AML-193 (cell line): Measurements from ENCODE around the gene ECSCR.
A peak's percentile ranks its signal among the peaks of the same experiment; 100 is the strongest.
"Not testable (repeated sequence)": the region's sequence is repeated elsewhere in the genome, so short reads cannot be mapped to it uniquely, and the experiment has no call there.

Experiments
- DNase-seq, 2 experiments: peaks; one replicate each; lab custom pipeline; 2025; lab: John Stamatoyannopoulos, UW

The ECSCR gene

DNA sequence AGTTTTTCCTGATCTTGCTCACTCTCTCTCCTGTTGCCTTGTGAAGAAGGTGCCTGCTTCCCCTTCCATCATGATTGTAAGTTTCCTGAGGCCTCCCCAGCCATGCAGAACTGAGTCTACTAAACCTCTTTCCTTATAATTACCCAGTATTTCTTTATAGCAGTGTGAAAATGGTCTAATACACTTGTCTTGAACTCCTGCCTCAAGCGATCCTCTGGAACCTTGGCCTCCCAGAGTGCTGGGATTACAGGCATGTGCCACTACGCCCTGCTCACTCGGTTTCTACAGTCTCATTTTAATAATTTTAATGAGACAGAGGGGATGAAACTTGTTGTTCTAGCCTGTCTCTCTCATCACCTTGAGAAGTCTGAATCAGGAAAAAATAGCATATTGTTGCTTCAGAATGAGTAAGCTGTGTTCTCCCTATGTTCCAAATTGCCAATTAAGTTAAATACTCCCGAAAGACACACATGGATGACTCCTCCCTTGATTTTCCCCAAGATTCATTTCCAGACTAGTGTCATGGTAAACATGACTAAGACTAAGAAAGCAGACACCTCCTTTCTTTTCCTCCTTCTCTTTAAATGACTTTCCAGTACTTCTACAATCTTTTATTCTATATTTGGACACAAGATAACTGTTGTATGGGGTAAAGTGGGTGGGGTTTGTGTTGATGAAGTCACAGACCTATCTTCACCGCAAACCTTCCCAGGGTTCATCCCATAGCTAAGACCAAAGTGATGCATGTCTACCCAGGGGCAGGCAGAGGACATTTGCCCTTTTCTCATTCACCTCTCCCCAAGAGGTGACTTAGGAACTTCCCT, 15.4 kb downstream of the ECSCR start:
- no peak for DNase-seq

DNA sequence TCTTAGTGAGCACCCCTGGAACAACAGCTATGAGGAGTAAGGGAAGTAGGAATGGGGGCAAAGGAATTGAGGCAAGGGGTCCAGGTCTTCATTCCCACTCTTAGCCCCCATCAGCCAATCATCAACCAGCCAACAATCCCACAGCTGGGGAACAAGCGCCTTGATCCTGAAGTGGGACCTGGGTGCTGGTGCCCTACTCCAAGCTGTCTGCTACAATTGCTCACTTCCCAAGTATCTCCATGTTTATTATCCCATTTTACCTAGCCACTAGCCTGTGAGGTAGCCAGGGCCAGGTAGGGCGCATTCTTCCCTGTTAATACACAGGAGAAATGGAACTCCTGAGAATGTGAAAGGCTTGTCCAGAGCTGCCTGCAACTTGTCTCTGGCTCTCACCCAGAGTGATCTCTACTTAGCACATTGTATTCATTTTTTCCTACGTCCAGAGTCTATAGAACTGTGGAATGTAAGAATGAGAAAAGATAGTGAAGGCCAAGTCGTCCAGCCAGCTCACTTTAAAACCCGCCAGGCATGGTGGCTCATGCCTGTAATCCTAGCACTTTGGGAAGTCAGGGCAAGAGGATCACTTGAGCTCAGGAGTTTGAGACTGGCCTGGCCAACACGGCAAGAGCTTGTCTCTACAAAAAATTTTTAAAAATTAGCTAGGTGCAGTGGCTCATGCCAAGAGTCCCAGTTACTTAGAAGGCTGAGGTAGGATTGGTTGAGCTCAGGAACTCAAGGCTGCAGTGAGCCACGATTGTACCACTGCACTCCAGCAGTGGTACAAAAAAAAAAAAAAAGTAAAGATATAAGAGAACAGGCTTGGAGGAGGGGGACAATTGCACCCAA, 17.0 kb downstream of the ECSCR start:
- no peak for DNase-seq

DNA sequence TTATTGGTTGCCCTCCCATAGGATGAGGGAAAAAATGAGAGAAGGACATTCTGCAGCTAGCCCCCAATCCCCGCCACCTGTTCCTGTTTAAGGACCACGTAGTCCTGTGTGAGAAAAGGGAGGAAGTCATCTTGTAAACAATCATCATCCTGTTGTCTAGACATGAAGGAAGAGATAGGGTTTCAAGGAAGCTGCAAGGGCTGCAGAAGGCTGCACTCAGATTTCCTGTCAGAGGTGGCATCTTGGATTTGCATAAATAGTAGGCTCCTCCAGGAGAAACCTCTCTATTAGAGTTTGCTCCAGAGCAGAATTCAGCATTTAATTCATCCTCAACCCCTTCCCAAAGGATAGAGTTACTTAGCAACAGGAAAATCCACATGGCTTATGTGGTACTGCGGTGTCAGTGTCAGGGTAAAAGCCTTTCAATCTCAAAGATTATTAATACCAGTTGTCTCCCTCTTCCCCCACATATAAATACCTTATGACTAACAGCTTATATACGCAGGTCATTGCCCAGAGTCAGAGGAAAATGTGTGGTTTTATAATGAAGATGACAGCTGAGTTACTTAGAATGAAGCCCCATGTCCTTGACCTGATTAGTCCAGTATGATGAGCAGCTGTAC, 18.6 kb downstream of the ECSCR start:
- no peak for DNase-seq

DNA sequence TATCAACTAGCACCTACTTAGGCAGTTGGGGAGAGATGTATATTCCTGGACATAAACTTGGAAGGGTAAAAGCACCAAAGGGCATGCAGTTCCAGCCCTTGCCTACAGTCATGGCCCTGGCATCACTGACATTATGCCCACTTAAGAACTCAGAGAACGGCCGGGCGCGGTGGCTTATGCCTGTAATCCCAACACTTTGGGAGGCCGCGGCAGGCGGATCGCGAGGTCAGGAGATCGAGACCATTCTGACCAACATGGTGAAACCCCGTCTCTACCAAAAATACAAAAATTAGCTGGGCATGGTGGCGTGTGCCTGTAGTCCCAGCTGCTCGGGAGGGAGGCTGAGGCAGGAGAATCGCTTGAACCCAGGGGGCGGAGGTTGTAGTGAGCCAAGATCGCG, 22.1 kb downstream of the ECSCR start:
- not testable (repeated sequence) for DNase-seq

DNA sequence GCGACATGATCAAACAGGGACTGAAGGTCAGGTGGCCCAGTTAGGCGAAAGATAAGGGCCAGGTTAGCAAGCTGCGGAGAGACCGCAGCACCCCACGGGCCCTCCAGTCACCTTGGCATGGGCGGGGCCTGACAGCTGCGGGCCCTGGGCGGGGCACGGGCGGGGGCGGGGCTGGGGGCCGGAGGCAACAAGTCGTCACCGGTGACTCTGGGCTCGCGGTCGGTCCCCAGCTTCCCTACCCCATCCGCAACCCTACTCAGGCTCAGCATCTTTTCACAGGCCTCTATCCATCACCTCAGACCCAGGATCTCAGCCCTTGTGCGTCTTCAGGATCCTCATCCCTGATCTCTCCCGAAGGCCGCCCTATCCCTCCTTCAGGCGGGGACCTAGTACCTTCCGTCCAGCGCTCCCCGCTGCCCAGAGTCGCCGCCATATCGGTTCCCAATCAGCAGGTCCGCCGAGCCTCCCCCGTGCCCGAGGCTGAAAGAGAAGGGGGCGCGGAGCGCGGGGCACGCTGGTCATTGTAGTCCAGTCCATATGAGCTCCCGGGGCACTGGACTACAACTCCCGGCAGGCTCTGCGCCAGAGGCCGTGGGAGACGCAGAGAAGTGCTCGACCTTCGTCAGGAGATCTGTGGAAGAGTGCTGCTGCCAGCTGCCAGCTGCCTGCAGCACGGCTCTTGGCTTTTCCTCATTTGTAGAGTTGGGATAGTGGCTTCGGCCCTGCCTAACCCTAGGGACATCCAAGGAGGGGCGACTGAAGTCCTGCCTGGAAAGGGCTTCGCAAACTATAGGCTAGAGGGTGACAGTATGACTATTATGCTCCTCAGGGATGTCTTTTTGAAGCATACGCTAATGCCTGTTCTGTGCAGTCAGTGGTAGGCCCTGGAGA, 23.3 kb downstream of the ECSCR start, which contains the start of gene DNAJC18:
Gene DNAJC18 (minus strand): TSS at position 513 of the 891 bp plus-strand sequence. CDS start 80 bp downstream, at position 433.
- DNase-seq, result peak; percentile 71 to 73

DNA sequence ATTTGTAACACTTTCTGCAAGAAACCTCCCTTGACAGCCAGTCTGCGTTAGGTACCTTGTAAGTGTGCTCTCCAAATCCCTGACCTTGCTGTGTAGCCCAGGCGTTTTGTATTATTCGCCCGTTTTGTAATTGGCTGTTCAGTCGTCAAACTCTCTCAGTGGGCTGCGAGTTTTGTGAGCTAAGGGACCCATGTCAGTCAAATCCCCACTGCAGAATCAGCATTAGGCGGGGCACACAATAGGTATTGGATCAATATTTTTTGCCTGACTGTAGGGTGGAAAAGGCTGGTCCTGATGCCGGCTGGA, 23.9 kb downstream of the ECSCR start:
- no peak for DNase-seq

DNA sequence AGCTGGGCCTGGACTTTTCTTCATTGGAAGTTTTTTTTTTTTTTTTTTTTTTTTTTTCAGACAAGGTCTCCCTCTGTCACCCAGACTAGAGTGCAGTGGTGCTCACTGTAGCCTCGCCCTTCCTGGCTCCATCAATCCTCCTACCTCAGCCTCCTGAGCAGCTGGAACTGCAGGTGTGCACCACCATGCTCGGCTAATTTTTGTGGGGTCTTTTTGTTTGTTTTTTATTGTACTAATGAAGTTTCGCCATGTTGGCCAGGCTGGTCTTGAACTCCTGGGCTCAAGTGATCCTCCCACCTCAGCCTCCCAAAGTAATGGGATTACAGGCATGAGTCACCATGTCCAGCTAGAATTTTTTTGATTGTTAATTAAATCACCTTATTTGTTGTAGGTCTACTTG, 26.9 kb downstream of the ECSCR start:
- no peak for DNase-seq

DNA sequence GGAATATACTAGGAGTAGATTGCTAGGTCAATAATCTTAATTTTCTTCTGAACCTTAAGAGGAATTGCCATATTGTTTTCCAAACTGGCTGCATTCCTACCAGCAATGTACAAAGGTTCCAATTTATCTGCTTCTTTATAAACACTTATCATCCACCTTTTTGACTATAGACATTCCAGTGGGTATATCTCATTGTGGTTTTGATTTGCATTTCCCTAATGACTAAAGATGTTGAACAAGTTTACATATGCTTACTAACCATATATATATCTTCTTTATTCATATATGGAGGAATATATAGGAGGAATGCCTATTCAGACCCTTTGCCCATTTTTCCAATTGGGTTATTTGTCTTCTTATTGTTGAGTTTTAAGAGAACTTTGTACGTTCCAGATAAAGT, 30.8 kb downstream of the ECSCR start:
- no peak for DNase-seq

DNA sequence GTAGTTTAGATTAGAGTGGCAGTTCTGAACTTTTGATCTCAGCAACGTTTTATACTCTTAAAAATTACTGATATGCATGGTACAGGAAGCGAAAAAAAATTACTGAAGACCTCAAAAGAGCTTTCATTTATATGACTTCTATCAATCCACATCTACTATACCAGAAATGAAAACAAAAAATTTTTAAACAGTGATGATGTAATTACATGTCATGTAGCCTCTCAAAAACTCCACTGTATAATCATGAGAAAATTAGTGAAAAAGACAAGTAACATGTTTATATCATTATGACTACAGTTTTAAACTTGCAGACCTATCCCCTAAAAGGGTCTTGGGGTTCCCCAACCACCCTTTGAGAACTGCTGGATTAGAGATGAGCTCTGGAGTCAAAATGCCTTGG, 32.5 kb downstream of the ECSCR start:
- DNase-seq, result no peak

DNA sequence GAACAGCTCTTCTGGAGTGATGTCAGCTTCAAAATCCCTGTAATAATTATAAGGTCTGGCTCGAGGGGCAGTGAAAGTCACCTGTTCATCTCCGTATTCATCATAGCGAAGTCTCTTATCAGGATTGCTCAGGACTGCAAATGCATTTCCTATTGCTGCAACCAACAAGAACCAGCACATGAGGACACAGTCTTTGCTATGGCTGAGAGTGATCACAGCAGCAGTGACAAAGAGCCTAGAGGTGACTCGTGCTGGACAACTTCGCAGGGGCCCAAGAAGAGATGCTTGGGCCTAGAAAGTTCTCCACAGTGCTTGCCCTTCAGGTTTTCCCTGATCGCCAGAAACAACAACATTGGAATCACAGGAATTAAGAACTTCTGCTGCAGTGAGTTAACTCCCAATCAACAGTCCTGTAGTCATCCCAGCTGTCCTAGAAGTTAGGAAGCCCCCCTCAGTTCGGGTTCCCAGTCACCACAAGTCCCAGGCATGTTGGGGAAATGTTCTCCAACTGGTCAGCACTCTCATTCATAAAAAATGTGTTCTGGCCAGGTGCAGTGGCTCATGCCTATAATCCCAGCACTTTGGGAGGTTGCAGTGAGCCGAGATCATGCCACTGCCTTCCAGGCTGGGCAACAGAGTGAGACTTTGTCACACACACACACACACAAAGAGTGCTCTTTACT, 36.2 kb downstream of the ECSCR start:
- no peak for DNase-seq

DNA sequence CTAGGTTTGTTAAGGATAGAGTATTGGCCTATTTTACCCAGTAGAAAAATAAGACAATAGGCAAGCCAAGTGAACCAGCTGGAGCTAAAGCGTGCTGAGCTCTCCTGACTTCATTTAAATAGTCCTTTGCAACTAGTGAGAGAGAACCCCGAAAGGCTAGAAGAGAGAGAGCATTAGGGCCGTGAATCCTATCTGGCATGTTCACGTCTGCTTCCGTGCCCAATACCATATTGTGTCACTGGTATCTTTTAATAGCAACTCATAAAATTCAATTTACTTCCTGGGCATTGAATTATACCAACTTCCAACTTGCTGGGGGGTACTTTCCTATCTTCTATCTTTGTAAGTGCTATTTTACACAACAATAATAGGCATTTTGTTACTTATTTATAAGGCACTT, 37.0 kb downstream of the ECSCR start:
- no peak for DNase-seq

DNA sequence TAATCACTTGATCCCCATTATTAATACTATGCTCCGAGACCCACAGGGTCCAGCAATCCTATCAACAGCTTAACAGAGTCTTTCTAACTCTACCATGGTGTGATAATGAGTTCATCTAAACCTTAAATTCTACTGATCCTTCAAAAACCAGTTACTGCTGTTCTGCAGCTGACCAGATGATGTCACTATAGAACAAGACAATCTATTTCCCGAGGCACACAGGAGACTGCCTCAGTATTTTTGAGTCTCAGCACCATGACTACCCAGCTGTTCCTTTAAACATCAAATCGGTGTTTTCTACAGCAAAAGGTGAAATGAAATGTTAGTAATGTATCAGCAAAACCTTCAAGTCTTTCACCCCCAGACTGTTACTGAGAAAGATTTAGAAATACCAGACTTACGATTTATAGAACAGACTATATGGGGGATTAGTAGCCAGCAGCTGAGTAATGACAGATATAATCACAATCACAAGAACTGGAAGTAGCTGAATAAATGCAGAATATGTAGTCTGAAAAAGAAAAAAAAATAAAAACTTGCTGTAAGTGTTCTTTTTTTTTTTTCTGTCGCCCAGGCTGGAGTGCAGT, 40.1 kb downstream of the ECSCR start:
- DNase-seq, result peak; percentile 81

DNA sequence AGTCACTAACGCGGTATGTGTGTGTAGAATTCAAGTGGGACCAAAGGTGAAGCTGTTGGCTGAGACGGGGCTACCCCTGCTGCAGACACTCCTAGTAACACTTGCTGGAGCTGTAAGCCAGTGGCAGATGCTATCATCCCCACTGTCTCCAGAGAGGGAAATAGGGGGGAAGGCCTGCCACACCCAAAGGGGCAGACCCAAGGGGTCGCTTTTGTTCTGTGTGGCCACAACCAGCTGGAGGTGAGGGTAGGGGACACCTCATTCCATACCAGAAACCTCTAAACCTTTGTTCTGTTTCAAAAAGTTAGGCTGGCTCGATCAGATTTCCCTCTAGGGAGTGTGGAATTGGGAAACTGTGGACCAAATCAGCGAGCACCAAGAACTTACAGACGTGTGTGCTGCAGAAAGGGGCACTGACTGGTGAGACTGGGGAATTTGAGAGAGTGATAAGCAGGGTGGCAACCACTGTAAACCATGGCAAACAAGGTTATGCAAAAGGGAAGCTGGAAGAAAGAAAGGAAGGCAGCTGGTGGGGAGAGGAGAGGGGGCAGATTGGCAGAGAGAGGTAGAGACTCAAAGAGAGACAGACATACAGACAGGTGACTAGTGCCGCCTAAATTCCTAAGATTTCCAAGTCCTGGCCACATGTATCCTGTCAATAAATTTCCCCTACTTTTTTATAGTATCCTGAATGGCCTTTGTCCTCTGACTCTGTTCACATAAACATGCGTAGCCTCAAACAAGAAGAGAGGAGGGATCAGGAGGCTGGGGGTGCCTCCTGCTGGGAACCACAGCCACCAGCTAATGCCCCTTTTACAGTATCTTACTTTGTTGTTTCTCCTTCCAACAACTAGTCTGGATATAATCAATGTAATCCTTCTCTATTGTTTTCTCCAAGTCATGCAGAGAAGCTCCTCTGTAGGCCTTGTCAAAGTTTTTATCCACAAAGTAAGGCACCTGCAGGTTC, 43.0 kb downstream of the ECSCR start:
- DNase-seq, result no peak

DNA sequence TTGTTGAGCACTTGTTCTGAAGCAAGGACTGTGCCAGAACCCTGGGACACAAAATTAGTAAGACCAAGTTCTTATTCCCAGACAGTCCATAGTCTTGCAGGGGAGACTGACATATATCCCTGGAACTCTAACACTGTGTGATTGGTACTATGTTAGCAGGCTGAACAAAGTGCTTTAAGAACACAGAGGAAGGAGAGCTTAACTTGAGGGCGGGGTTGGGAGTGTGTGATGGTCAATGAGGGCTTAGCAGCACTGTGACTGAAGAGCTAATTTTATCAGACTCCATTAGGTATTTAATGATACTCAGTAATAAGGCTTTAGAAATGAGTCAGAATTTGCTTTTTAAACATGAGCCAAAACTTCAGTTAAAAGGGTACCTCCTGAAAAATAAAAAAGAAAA, 43.8 kb downstream of the ECSCR start:
- no peak for DNase-seq

DNA sequence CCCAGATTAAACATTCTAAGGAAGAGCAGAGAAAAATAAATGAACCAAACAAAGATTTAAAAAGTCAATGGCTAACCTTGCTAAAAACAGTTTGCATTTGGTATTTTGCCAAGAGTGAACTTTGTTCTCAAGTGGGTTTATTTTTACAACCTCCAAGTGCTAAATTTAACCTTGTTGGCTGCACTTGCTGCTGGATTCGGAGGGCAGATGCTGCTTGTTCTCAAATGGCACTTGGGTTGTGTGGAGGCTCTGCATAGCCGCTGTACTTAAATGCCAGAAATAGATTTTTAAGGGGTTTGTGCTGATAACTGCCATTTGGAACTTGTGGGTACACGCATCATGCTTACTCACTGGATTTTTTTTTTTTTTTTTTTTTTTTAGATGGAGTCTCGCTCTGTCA, 45.3 kb downstream of the ECSCR start:
- DNase-seq, result no peak

DNA sequence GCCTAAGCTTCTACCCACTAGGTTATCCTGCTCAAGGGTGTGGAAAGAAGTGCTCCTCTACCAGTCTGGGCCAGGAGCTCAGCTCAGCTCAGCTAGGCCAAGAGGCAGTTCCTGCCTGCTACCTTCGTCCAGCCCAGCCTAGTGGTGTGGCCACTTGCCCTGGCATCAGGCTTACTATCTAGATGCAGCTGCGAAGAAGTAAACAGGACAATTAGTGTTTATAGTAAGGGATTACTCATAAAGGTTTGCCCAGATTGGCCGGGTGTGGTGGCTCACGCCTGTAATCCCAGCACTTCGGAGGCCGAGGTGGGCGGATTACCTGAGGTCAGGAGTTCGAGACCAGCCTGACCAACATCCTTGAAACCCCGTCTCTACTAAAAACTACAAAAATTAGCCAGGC, 45.9 kb downstream of the ECSCR start:
- DNase-seq, result no peak

DNA sequence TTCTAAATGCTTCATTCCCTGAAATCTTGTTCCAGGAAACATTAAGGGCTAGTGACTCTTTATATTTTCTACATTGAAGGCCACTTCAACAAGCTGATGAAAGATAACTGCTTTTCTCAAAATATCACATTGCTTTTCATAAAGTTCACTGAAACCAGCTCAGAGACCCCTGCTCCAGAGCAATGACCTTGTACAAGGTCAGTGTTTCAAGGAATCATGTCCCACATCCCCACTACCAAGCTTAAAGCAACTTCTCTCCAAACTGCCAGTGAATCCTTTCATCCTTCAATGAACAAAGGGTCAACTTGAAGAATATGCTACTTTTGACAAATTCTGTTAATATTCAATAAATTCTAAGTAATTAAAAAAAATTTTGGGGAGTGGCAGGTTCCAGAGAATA, 46.7 kb downstream of the ECSCR start:
- DNase-seq, result no peak

DNA sequence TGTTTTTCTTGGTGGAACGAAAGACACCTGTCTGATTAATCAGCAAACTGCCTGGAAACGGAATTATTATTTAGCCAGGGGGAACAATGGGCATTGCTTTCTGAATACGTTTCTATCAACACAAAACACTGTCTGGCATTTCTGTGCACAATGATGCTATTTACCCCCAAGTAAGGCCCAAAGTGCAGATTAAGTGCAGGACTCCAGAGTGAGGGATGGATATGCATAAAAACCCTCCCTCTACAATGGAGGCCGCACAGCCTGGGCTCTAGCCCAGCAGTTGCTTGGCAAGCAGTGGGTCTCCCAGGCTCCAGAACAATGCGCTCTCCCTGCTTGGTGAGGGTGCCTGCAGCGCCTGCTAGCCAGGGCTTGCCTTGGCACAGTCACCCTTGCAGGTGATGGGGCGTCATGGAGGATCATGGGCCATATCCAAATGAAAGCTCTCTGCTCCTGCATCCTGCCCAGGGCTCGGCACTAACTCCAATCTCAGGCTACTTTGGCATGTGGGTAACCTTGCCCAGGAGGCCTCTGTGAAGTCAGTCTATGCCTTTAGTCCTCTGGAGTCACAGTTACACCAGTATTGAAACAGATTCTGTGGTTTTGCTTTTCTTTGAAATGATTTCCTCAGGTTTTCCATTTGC, 47.2 kb downstream of the ECSCR start:
- no peak for DNase-seq

DNA sequence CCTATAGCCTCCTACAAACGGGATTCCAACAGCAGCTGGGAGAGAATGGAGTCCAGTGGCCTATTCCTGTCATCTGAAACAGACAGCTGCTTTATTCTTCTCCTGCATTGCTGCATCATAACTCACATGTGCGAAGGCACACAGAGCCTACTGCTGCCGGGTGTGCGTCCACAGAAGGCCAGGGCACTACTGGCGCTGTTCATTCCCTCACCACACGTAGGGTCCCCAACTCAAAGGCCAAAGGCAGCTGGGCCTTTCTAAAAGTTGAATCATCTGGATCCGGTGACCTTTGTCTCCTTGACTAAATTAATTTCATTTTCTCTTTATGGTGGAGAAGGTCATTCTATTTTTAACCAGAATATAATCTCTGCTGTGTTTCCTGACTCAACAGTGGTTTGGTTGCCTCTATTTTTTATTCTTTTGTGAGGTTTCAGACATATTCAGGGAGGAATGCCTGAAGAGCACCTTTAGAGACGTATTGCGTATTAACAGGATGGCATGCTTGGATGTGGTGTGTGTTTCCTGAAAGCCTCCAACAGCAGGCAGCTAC, 47.9 kb downstream of the ECSCR start:
- DNase-seq, result no peak
